Naive thymus-derived CD4-positive, alpha-beta T cell (primary cell): ENCODE measurements around the gene PHLPP2. TPM values are rescaled to one million over a fixed set of nuclear protein-coding genes. Genes with fewer than 3 reads are reported as not detected.

Source experiments
- ATAC-seq: fragments of 150-1000 bp; cut with Tn5 transposase; 2 replicates; pipeline ENCODE4 v1.10.0; 2021; ENCODE audit warnings: mild to moderate bottlenecking, moderate library complexity
- CTCF ChIA-PET: fragments of 350-600 bp; sonication (Branson Sonifier 250); formaldehyde crosslinking; loops from one replicate; lab custom pipeline; 2021; ENCODE audit warnings: antibody characterized with exemption; lab: Charles Lee
- POLR2A ChIA-PET: fragments of 350-600 bp; sonication (Branson Sonifier 250); formaldehyde crosslinking; loops from one replicate; lab custom pipeline; 2021; ENCODE audit warnings: antibody characterized with exemption, inconsistent platforms; lab: Charles Lee
- DNase-seq, 9 donors: peaks; one replicate each; pipeline versions ENCODE4 v3.0.0 to v3.0.0-alpha.2; 2020 to 2022; ENCODE audit warnings: mixed read lengths in 1 of 9
- H3K27ac ChIP-seq: one replicate; pipeline ENCODE4 v1.7.0; 2013; ENCODE audit warnings: mild to moderate bottlenecking, low read depth, low read length, moderate library complexity
- H3K27me3 ChIP-seq, 2 donors: one replicate each; pipeline ENCODE4 v1.7.0; 2013; ENCODE audit warnings: low read length in 2 of 2, mild to moderate bottlenecking in 2 of 2, moderate library complexity in 2 of 2; ENCODE audit not compliant: control insufficient read depth in 2 of 2, insufficient read depth in 2 of 2
- H3K36me3 ChIP-seq, 3 experiments: 1 replicate in 2 of 3; 2 replicates in 1 of 3; pipeline ENCODE4 v1.7.0; 2013; ENCODE audit warnings: low read length in 3 of 3, mild to moderate bottlenecking in 3 of 3, moderate library complexity in 1 of 3; ENCODE audit not compliant: insufficient read depth in 3 of 3, control insufficient read depth in 2 of 3
- H3K4me1 ChIP-seq, 2 donors: one replicate each; pipeline ENCODE4 v1.7.0; 2013; ENCODE audit warnings: low read length in 2 of 2, mild to moderate bottlenecking in 2 of 2, moderate library complexity in 1 of 2; ENCODE audit not compliant: control insufficient read depth in 2 of 2, insufficient read depth in 2 of 2
- H3K4me3 ChIP-seq: 2 replicates; pipeline ENCODE4 v1.7.0; 2013; ENCODE audit warnings: mild to moderate bottlenecking, low read length
- H3K9me3 ChIP-seq, 3 experiments: 1 replicate in 2 of 3; 2 replicates in 1 of 3; pipeline ENCODE4 v1.7.0; 2013; ENCODE audit warnings: low read length in 3 of 3; ENCODE audit not compliant: control insufficient read depth in 2 of 3
- H3K27ac Mint-ChIP-seq, 9 donors: one replicate each; pipeline ENCODE4 v1.8.0; 2020 to 2022; ENCODE audit warnings: mixed read lengths in 9 of 9, mild to moderate bottlenecking in 8 of 9, moderate library complexity in 5 of 9, inconsistent platforms in 2 of 9
- H3K27me3 Mint-ChIP-seq, 5 donors: one replicate each; pipeline ENCODE4 v1.8.0; 2021 to 2022; ENCODE audit warnings: mixed read lengths in 5 of 5, mild to moderate bottlenecking in 1 of 5
- H3K36me3 Mint-ChIP-seq, 5 donors: one replicate each; pipeline ENCODE4 v1.8.0; 2020 to 2022; ENCODE audit warnings: mixed read lengths in 5 of 5, mild to moderate bottlenecking in 3 of 5, inconsistent platforms in 1 of 5
- H3K4me1 Mint-ChIP-seq, 7 donors: one replicate each; pipeline ENCODE4 v1.8.0; 2020 to 2022; ENCODE audit warnings: mixed read lengths in 7 of 7, mild to moderate bottlenecking in 3 of 7, inconsistent platforms in 1 of 7
- H3K4me3 Mint-ChIP-seq, 10 donors: one replicate each; pipeline ENCODE4 v1.8.0; 2020 to 2022; ENCODE audit warnings: mild to moderate bottlenecking in 10 of 10, mixed read lengths in 10 of 10, moderate library complexity in 6 of 10, inconsistent platforms in 2 of 10
- H3K9me3 Mint-ChIP-seq, 11 donors: one replicate each; pipeline ENCODE4 v1.8.0; 2020 to 2022; ENCODE audit warnings: mixed read lengths in 11 of 11, mild to moderate bottlenecking in 4 of 11, inconsistent platforms in 1 of 11, moderate library complexity in 1 of 11
- intact Hi-C, 2 donors: fragments of 100-400 bp; cut with micrococcal nuclease; formaldehyde crosslinking; loops; one replicate each; pipeline ENCODE4 v1.15.1; 2023
- polyA plus RNA-seq, 2 donors: library from polyadenylated mRNA; unstranded; fragments of 300-500 nt; fragmentation: Illumina TruSeq; gene quantifications; one replicate each; pipeline ENCODE4 v1.2.3, GENCODE V29; 2021
- total RNA-seq, 6 experiments: library from RNA in 5 of 6; stranded (reverse) in 5 of 6; gene quantifications; 1 replicate in 5 of 6; 2 replicates in 1 of 6; pipeline ENCODE4 v1.2.3 and lab custom pipeline; 2021 to 2026

Gene PHLPP2
- total and polyA plus RNA-seq, 7 experiments from 2014 or later: 1.5 to 10.6 (median 6.9) TPM

GRCh38 chr16:71709229-71709781, 15.2 kb downstream of the PHLPP2 start:
- no peaks in the 10 kb centered on the region for H3K36me3 ChIP-seq

GRCh38 chr16:71708696-71709095, 15.8 kb downstream of the PHLPP2 start:
- H3K9me3 Mint-ChIP-seq: no peaks in the 10 kb centered on the region
- Histone ChIP-seq H3K27me3 (no peaks in the 10 kb centered on the region), H3K4me1 (no peaks in the 10 kb centered on the region), H3K4me3 (no peak overlapping the region), H3K27ac (no peak overlapping the region), H3K36me3 (no peaks in the 10 kb centered on the region), H3K9me3 (no peaks in the 10 kb centered on the region)
- ChIA-PET POLR2A (no interaction called here), CTCF (no interaction called here)
- no peak for ATAC-seq
- no peak overlapping the region for H3K27ac Mint-ChIP-seq
- intact Hi-C loops: no loop called here
- peaks cover 0 to 17% (median 0%) of the 10 kb centered on the region in 5 donors for H3K36me3 Mint-ChIP-seq
- no peak for DNase-seq
- peaks cover 0 to 10% (median 3%) of the 10 kb centered on the region in 7 donors for H3K4me1 Mint-ChIP-seq
- H3K27me3 Mint-ChIP-seq: no peaks in the 10 kb centered on the region
- no peak overlapping the region for H3K4me3 Mint-ChIP-seq

More at GRCh38 chr16:71709229-71709781, 15.2 kb downstream of the PHLPP2 start:
- POLR2A ChIA-PET: no interaction called here
- no peak overlapping the region for H3K4me3 ChIP-seq
- DNase-seq (no peak), ATAC-seq (no peak)
- H3K27ac Mint-ChIP-seq: no peak overlapping the region
- H3K27me3 Mint-ChIP-seq: no peaks in the 10 kb centered on the region
- no peaks in the 10 kb centered on the region for H3K27me3 ChIP-seq
- H3K27ac ChIP-seq: no peak overlapping the region
- no peaks in the 10 kb centered on the region for H3K4me1 ChIP-seq
- CTCF ChIA-PET: no interaction called here
- peaks cover 0 to 10% (median 3%) of the 10 kb centered on the region in 7 donors for H3K4me1 Mint-ChIP-seq
- H3K36me3 Mint-ChIP-seq: peaks cover 0 to 16% (median 0%) of the 10 kb centered on the region in 5 donors
- intact Hi-C loops: no loop called here
- no peaks in the 10 kb centered on the region for H3K9me3 Mint-ChIP-seq
- no peaks in the 10 kb centered on the region for H3K9me3 ChIP-seq
- no peak overlapping the region for H3K4me3 Mint-ChIP-seq

DNA sequence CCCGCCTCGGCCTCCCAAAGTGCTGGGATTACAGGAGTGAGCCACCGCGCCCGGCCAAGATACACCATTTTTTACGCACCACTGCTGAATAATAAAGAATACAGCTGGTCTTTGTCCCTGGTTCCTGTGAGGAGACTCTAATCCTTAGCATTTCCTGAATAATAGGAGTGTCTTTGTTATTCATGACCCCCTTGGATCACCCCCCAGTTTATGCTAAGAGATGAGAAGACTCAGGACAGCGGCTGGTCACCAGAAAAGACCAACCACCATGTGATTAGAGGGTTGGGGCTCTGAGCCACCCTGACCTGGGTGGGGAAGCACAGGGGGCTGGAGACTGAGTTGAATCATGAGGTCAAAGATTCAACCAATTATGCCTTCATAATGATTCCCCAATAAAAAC, 17.3 kb downstream of the PHLPP2 start:
- peaks cover 0 to 16% (median under 1%) of the 10 kb centered on the region in 5 donors for H3K36me3 Mint-ChIP-seq
- H3K27ac Mint-ChIP-seq: peak overlapping the region in 1 of 9 donors; percentile 29
- H3K9me3 Mint-ChIP-seq: no peaks in the 10 kb centered on the region
- no peak overlapping the region for H3K4me3 Mint-ChIP-seq
- ChIA-PET CTCF (no interaction called here), POLR2A (no interaction called here)
- Histone ChIP-seq H3K27me3 (no peaks in the 10 kb centered on the region), H3K36me3 (no peaks in the 10 kb centered on the region), H3K27ac (no peak overlapping the region), H3K9me3 (no peaks in the 10 kb centered on the region), H3K4me1 (no peaks in the 10 kb centered on the region), H3K4me3 (no peak overlapping the region)
- peaks cover 0 to 10% (median 3%) of the 10 kb centered on the region in 7 donors for H3K4me1 Mint-ChIP-seq
- DNase-seq (no peak), ATAC-seq (no peak)
- intact Hi-C loops: no loop called here
- H3K27me3 Mint-ChIP-seq: no peaks in the 10 kb centered on the region

- Mint-ChIP-seq H3K4me3 (no peak overlapping the region), H3K9me3 (no peaks in the 10 kb centered on the region), H3K4me1 (peaks cover 0 to 7% (median 0%) of the 10 kb centered on the region in 7 donors), H3K36me3 (peaks cover 0 to 26% (median 6%) of the 10 kb centered on the region in 5 donors), H3K27me3 (no peaks in the 10 kb centered on the region), H3K27ac (no peak overlapping the region)
- H3K27ac ChIP-seq: no peak overlapping the region
- intact Hi-C loops: no loop called here
- H3K36me3 ChIP-seq: no peaks in the 10 kb centered on the region
- CTCF ChIA-PET: no interaction called here
- no peaks in the 10 kb centered on the region for H3K9me3 ChIP-seq
- ATAC-seq (no peak), DNase-seq (no peak)
- H3K4me1 ChIP-seq: no peaks in the 10 kb centered on the region
- no peak overlapping the region for H3K4me3 ChIP-seq
- no peaks in the 10 kb centered on the region for H3K27me3 ChIP-seq
- POLR2A ChIA-PET: no interaction called here
Observed at GRCh38 chr16:71706046-71706445, 18.5 kb downstream of the PHLPP2 start.

GRCh38 chr16:71703333-71703732, 21.2 kb downstream of the PHLPP2 start:
- H3K4me3 ChIP-seq: no peak overlapping the region
- H3K36me3 ChIP-seq: no peaks in the 10 kb centered on the region
- Mint-ChIP-seq H3K27ac (no peak overlapping the region), H3K36me3 (peaks cover 0 to 39% (median 11%) of the 10 kb centered on the region in 5 donors), H3K4me3 (no peak overlapping the region), H3K9me3 (no peaks in the 10 kb centered on the region), H3K27me3 (no peaks in the 10 kb centered on the region), H3K4me1 (peaks cover 0 to 13% (median 3%) of the 10 kb centered on the region in 7 donors)
- ATAC-seq (no peak), DNase-seq (no peak)
- no peaks in the 10 kb centered on the region for H3K4me1 ChIP-seq
- CTCF ChIA-PET: interaction anchor here (0.6 kb wide), 1 partner anchor 28 kb away, joined by 3 read pairs; no protein-coding TSS in a partner anchor
- H3K27me3 ChIP-seq: no peaks in the 10 kb centered on the region
- POLR2A ChIA-PET: no interaction called here
- intact Hi-C loops: no loop called here
- no peaks in the 10 kb centered on the region for H3K9me3 ChIP-seq
- H3K27ac ChIP-seq: no peak overlapping the region

- Mint-ChIP-seq H3K27ac (no peak overlapping the region), H3K36me3 (peaks cover 0 to 31% (median 11%) of the 10 kb centered on the region in 5 donors), H3K27me3 (no peaks in the 10 kb centered on the region), H3K9me3 (peaks cover 0 to 2% (median 0%) of the 10 kb centered on the region in 11 donors), H3K4me1 (peaks cover 4 to 18% (median 8%) of the 10 kb centered on the region in 7 donors), H3K4me3 (no peak overlapping the region)
- no peaks in the 10 kb centered on the region for H3K9me3 ChIP-seq
- H3K36me3 ChIP-seq: no peaks in the 10 kb centered on the region
- CTCF ChIA-PET: no interaction called here
- no peak overlapping the region for H3K27ac ChIP-seq
- no peak for DNase-seq
- POLR2A ChIA-PET: no interaction called here
- H3K4me1 ChIP-seq: no peaks in the 10 kb centered on the region
- no peak overlapping the region for H3K4me3 ChIP-seq
- intact Hi-C loops: no loop called here
- peak; percentile 18 for ATAC-seq
- no peaks in the 10 kb centered on the region for H3K27me3 ChIP-seq
Observed at GRCh38 chr16:71700831-71701230, 23.7 kb downstream of the PHLPP2 start.

DNA sequence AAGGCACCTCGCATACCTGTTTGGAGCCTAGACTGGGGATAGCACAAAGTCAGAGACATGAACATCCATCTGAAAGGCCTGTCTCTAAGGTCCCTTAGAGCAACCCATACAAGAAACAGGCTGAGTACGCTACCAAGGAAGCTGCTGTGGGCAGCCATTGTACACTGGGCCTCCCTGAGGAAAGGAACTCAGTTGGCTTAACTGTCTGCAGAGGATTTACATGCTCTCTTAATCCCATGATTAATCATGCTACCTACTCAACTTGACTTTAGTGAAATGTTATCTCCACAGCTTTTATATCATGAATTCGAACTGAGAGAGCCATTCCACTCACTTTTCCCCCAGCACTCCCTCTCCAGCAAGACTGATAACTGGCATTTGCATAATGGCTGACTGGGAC, 26.0 kb downstream of the PHLPP2 start:
- intact Hi-C loops: no loop called here
- DNase-seq (no peak), ATAC-seq (no peak)
- ChIA-PET CTCF (no interaction called here), POLR2A (no interaction called here)
- Mint-ChIP-seq H3K9me3 (peaks cover 0 to 2% (median 0%) of the 10 kb centered on the region in 11 donors), H3K27ac (no peak overlapping the region), H3K36me3 (peaks cover 0 to 27% (median 11%) of the 10 kb centered on the region in 5 donors), H3K27me3 (no peaks in the 10 kb centered on the region), H3K4me1 (peaks cover 4 to 11% (median 5%) of the 10 kb centered on the region in 7 donors), H3K4me3 (no peak overlapping the region)
- Histone ChIP-seq H3K36me3 (no peaks in the 10 kb centered on the region), H3K27me3 (no peaks in the 10 kb centered on the region), H3K4me1 (no peaks in the 10 kb centered on the region), H3K9me3 (no peaks in the 10 kb centered on the region), H3K4me3 (no peak overlapping the region), H3K27ac (no peak overlapping the region)
